Measurements from ENCODE around the gene NUCKS1.

NUCKS1 gene

DNA sequence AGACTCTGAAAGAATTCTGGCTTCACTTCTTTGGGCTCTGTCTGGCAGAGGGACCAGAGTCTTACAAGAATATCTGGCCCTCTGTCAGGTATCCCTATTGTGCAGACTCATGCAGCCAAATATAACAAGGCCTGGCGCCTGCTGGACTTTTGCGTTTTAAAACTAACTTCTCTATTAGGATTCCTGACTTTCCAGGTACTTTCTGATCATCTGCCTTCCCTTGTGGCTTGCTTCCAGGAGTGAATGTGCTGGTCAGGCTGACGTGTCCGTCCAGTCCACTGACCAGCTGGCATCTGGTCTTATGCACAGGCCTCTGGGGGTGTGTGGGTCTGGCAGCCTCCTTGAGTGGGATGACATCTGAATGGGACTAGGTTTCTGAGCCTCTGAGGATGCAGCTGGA, 33.9 kb upstream of the NUCKS1 start:
- no peak for TF ChIP-seq POLR2AphosphoS5 (IDR thresholded peaks at IDR 0.05; ENCODE audit: low read depth, low read length)
- no peak for TF ChIP-seq TAF1 (IDR thresholded peaks at IDR 0.05; ENCODE audit: borderline replicate concordance, low read depth, low read length)
- TF ChIP-seq POLR2A (IDR thresholded peaks at IDR 0.05; ENCODE audit: low read depth, low read length): no peak
- FAIRE-seq (no peak), DNase-seq (ENCODE audit: insufficient read length) (no peak)

DNA sequence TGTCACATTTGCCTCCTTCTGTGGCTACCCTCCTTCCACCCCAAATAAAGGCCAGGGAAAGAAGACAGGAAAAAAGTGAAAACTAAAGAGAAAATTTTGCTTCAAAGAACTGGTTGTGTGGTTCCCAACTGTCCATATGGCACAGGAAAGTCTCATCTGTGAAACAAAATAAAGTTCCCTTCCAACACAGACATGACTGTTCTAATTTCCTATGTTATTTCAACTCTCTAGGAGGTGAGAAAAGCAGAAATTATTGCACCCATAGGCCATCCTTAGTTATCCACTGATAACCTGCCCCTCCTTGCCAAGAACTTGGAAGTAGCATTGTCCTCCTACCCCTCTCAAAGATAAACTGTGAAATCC, 33.4 kb upstream of the NUCKS1 start:
- FAIRE-seq (no peak), DNase-seq (ENCODE audit: insufficient read length) (no peak)
- TF ChIP-seq TAF1 (IDR thresholded peaks at IDR 0.05; ENCODE audit: borderline replicate concordance, low read depth, low read length) (no peak), POLR2AphosphoS5 (IDR thresholded peaks at IDR 0.05; ENCODE audit: low read depth, low read length) (no peak), POLR2A (IDR thresholded peaks at IDR 0.05; ENCODE audit: low read depth, low read length) (no peak)

DNA sequence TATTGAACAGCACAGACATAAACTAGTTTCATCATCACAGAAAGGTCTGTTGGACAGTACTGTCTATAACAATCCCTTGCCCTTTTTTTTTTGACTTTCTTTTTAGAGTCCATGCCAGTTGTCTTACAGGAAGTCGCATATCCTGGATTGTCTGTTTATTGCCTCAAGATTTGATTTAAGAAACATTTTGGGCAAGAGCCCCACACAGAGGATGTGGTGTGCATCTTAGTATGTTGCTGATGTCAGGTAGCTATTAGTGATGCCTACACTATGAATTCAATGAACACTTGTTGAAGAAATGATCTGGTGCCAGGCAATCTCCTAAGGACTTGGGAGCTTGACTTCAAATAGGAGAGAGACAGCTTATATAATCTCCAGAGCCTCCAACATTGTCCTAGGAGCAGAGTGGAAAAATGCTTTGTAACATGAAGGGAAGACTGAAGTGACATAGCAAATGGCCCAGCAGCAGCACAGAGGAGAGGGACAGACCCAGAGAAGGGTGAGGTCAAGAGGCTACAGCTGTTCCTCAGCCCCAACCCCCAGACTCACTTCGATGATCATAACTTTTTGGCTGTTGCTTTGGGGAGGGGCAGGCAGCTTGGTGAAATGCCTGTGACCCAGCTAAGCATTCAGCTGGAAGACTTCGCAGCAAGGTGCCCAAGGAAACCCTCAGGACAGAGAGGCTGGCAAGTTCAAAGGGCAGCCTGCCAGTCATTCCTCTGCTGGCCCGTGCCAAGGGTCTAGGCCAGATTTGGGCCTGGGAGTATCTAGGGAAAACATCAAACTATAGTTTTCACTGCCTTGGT, 32.8 kb upstream of the NUCKS1 start:
- no peak for TF ChIP-seq POLR2A (IDR thresholded peaks at IDR 0.05; ENCODE audit: low read depth, low read length)
- TF ChIP-seq POLR2AphosphoS5 (IDR thresholded peaks at IDR 0.05; ENCODE audit: low read depth, low read length): no peak
- no peak for FAIRE-seq
- DNase-seq (ENCODE audit: insufficient read length): no peak

DNA sequence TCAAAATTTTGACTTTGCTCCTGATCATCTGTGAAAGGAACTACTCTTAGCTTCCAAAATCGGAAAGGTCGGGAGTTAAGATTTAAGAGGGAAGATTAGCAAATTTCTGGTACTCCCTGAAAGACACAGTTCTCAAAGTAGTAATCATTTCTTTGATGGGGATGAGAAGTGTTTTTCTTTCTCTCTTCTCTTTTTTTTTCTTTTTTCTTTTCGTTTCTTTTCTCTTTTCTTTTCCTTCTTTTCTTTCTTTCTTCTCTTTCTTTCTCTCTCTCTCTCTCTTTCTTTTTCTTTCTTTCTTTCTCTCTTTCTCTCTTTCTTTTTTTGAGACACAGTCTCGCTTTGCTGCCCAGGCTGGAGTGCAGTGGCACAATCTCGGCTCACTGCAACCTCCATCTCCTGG, 30.4 kb upstream of the NUCKS1 start:
- no peak for DNase-seq (ENCODE audit: insufficient read length)
- FAIRE-seq: no peak
- TF ChIP-seq POLR2AphosphoS5 (IDR thresholded peaks at IDR 0.05; ENCODE audit: low read depth, low read length) (no peak), POLR2A (IDR thresholded peaks at IDR 0.05; ENCODE audit: low read depth, low read length) (no peak), TAF1 (IDR thresholded peaks at IDR 0.05; ENCODE audit: borderline replicate concordance, low read depth, low read length) (no peak)

DNA sequence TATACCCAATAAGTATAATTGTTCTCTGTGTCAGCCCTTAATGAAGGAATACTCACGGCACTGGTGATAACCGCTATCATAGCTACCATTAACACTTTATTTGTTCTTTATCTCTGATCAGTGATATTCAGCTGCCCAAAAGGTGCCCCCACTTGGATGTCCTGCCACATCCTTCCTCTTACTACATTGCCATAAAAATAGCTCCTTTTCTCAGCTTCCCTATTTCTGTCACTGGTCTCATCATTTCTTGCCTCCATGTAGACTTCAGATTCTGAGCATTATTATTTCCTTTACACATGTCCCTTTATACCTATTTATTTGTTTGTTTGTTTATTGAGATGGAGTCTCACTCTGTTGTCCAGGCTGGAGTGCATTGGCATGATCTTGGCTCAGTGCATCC, 28.0 kb upstream of the NUCKS1 start:
- no peak for FAIRE-seq

DNA sequence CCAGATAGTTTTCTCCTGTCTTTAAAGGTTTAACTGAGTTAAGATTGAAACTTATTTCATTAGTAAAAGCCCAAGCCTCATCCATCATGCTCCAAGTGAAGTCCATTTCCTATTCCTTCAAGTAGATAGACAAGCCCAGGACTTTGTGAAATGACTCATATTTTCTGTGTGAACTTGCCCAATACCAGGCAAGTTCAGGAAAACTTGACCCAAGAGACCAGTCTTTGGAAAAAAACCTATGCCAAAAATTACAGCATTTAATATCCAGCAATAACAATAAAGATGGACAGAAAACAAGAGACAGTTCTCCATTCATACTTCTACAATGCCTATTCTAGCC, 25.7 kb upstream of the NUCKS1 start:
- no peak for TF ChIP-seq TAF1 (IDR thresholded peaks at IDR 0.05; ENCODE audit: borderline replicate concordance, low read depth, low read length)
- TF ChIP-seq POLR2A (IDR thresholded peaks at IDR 0.05; ENCODE audit: low read depth, low read length): no peak
- TF ChIP-seq POLR2AphosphoS5 (IDR thresholded peaks at IDR 0.05; ENCODE audit: low read depth, low read length): no peak
- DNase-seq (ENCODE audit: insufficient read length) (no peak), FAIRE-seq (no peak)

More for the DNA sequence above, 28.0 kb upstream of the NUCKS1 start:
- no peak for DNase-seq (ENCODE audit: insufficient read length)
- no peak for TF ChIP-seq POLR2A (IDR thresholded peaks at IDR 0.05; ENCODE audit: low read depth, low read length)
- TF ChIP-seq TAF1 (IDR thresholded peaks at IDR 0.05; ENCODE audit: borderline replicate concordance, low read depth, low read length): no peak
- no peak for TF ChIP-seq POLR2AphosphoS5 (IDR thresholded peaks at IDR 0.05; ENCODE audit: low read depth, low read length)

DNA sequence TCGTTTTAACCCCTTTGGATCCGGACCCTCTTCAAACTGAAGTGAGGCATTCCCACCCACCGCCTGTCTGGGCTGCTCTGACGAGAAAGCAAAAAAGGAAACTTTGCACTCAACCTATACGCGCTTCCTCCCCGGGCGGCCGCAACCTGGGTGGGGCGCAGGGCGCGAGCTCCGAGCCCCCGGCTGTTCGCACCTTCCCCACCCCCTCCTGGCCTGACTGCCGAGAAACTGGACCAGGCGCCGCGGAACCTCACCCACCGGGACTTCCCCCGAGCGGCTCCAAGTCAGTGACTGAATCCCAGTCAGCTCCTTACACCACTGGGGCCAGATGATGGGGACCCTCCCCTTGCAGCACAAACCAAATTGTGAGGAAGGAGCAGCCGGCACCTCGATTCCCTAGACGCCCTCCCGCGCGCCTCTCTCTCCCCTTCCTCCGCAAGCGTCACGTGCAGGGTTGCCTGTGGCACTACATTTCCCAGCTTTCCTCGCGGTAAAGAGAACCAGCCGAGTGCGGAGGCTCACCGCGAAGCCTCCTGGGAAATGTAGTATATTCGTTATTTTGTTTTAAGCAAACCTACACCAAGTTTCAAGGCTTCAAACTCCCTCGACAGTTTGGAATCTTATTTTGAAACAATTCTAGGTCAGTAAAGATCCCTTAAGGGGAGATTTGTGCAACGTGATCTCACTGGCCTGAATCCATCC, 25.2 kb upstream of the NUCKS1 start, which contains the start of gene RAB29:
Gene RAB29 (minus strand): TSS at position 468 of the 702 bp plus-strand sequence. CDS start 526 bp downstream, outside the sequence.
- TF ChIP-seq POLR2A (IDR thresholded peaks at IDR 0.05; ENCODE audit: low read depth, low read length): peak; percentile 49; the same call in 1 of the 2 replicates
- no peak for TF ChIP-seq POLR2AphosphoS5 (IDR thresholded peaks at IDR 0.05; ENCODE audit: low read depth, low read length)
- TF ChIP-seq TAF1 (IDR thresholded peaks at IDR 0.05; ENCODE audit: borderline replicate concordance, low read depth, low read length): no peak
- DNase-seq (ENCODE audit: insufficient read length) (peak; percentile 62), FAIRE-seq (peak; percentile 87)

DNA sequence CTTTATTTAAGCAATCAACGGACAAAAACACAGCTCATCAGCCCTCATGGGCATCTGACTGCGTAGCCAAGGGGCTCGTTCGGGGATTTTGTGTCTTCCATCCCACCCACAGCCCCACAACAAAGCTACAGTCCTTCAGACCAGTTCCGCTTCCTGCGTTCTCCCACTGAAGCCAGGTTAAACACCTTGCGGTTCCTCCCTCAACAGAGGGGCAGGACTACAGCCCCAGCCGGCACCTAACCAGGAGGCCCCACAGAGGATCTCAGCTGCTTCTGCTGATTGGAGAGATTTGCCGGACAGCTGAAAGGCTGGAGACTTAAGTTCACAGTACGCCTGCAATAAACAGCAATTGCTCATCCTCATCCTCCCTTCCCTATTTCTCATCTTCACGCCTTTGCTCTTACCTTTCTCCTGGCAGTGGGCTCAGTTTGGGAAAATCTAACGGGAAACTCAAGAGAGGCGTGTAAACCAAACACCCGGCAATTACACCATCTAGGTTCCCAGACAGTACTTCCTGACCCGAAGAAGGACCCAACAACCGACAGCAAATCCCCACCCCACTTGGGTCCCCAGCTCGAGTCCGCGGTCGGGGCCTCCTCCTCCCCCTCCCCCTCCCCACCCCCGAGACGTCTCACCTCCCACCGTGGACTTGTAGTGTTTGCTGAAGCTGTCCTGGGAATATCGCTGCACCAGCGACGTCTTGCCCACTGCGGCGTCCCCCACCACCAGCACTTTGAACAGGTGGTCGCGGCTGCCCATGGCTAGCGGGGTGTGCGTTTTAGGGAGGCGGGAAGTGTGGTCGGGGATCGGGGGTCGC, 24.4 kb upstream of the NUCKS1 start:
- no peak for TF ChIP-seq POLR2AphosphoS5 (IDR thresholded peaks at IDR 0.05; ENCODE audit: low read depth, low read length)
- DNase-seq (ENCODE audit: insufficient read length) (no peak), FAIRE-seq (peak; percentile 24)

DNA sequence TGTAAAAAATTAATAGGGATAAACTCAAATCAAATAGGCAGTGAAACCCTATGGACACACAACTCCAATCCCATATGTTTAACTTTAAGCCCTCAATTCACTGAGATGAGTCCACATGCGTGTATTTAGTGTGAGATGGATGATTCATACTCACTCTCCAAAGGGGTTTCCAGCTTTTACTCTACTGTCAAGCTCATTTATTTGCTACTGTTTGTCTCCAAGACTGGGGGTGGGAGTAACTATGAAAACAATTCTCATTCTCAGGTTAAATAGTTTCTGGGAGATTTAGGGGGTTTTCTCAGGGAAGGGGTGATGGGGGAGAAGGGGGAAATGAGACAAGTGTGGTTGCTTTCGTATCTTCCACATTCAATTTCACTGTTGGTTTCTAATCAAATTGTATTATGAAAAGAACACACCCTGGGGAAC, 22.6 kb upstream of the NUCKS1 start:
- TF ChIP-seq POLR2AphosphoS5 (IDR thresholded peaks at IDR 0.05; ENCODE audit: low read depth, low read length) (no peak), TAF1 (IDR thresholded peaks at IDR 0.05; ENCODE audit: borderline replicate concordance, low read depth, low read length) (no peak), POLR2A (IDR thresholded peaks at IDR 0.05; ENCODE audit: low read depth, low read length) (no peak)
- FAIRE-seq: no peak

DNA sequence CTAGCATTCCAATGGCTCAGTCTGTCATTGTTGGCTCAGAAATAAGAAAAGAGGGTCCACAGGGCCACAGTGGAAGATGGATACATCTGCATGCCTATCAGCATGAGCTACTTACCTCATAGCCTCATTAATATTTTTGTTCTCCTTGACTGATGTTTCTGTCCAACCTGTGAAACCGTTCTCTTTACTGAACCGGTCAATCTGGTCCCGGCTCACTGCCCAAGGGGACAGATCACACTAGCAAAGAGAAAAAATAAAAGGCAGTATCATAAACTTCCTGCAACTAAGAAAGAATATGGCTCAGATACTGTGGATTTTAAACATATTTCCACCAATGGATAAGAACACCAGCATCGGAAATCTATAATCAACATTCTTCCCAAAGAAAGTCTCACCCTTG, 20.6 kb upstream of the NUCKS1 start:
- FAIRE-seq: no peak
- TF ChIP-seq TAF1 (IDR thresholded peaks at IDR 0.05; ENCODE audit: borderline replicate concordance, low read depth, low read length) (no peak), POLR2A (IDR thresholded peaks at IDR 0.05; ENCODE audit: low read depth, low read length) (no peak)
- DNase-seq (ENCODE audit: insufficient read length): no peak

More for the DNA sequence above, 22.6 kb upstream of the NUCKS1 start:
- DNase-seq (ENCODE audit: insufficient read length): no peak

DNA sequence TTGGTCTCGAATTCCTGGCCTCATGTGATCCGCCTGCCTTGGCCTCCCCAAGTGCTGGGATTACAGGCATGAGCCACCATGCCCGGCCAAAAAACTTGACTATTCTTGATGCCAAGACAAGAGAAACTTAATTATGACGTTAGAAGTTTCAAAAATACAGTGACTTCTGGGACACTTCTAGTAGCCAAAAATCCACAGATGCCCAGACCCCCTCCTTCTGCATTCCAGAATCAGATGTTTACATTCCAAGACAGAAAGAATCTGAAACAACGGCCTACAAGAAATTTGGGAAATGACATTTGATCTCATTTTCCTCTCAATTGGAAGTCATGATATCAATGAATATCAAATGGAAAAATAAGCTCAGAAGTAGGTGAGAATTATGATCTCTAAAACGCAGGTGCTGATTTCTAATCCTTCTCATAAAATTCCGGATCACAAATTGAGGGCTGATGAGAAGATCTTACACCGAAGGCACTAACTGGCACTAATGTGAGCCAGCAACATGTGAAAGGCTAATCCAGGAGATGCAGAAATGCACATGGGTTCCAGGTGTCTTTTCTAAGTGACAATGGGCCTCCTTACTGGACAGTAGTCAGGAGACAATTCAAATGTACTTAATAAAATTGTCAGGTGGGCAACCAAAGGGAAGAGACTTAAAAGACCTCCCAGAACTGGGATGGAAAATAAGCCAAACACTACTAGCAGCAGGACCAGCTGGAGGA, 19.8 kb upstream of the NUCKS1 start:
- no peak for DNase-seq (ENCODE audit: insufficient read length)
- FAIRE-seq: no peak
- TF ChIP-seq POLR2AphosphoS5 (IDR thresholded peaks at IDR 0.05; ENCODE audit: low read depth, low read length) (no peak), POLR2A (IDR thresholded peaks at IDR 0.05; ENCODE audit: low read depth, low read length) (no peak), TAF1 (IDR thresholded peaks at IDR 0.05; ENCODE audit: borderline replicate concordance, low read depth, low read length) (no peak)

Measured in GM12892 (cell line).